ENCODE data around the gene FAM107B.

The FAM107B gene

DNA sequence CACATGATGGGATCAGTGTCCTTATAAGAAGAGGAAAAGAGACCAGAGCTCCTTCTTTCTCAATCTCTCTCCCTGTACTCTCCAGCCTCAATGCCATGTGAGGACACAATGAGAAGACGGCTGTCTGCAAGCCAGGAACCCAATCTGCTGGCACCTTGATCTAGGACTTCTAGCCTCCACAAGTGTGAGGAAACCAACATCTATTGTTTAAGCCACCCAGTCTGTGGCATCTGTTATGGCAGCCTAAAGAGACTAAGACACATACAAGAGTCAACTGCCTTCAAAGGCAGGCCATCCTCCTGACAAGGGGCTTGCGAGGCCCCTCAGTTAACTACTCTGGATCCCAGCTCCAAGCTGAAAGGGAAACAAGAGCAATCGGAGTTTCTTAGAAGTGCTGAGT, 225.7 kb downstream of the FAM107B start (continued):
- TF ChIP-seq PPARA (CRISPR knock-in tag; IDR thresholded peaks at IDR 0.05; ENCODE audit: borderline replicate concordance) (no peak), ZFP3 (CRISPR knock-in tag; IDR thresholded peaks at IDR 0.05) (no peak), ZC3H10 (CRISPR knock-in tag; IDR thresholded peaks at IDR 0.05) (no peak), ZNF70 (CRISPR knock-in tag; IDR thresholded peaks at IDR 0.05) (no peak), SNAI2 (CRISPR knock-in tag; IDR thresholded peaks at IDR 0.05) (no peak), ISL1 (CRISPR knock-in tag; IDR thresholded peaks at IDR 0.05) (no peak), TOX (CRISPR knock-in tag; IDR thresholded peaks at IDR 0.05; ENCODE audit: borderline replicate concordance) (no peak), GLIS3 (CRISPR knock-in tag; IDR thresholded peaks at IDR 0.05) (no peak)

GRCh38 chr10:14548474-14548873, 226.2 kb downstream of the FAM107B start:
- no peak for ATAC-seq
- TF ChIP-seq ARNTL (CRISPR knock-in tag; IDR thresholded peaks at IDR 0.05; ENCODE audit: borderline replicate concordance, low read depth) (no peak), ESRRG (CRISPR knock-in tag; IDR thresholded peaks at IDR 0.05) (no peak), PPARA (CRISPR knock-in tag; IDR thresholded peaks at IDR 0.05; ENCODE audit: borderline replicate concordance) (no peak), CSDC2 (CRISPR knock-in tag; IDR thresholded peaks at IDR 0.05) (no peak), BACH2 (CRISPR knock-in tag; IDR thresholded peaks at IDR 0.05; ENCODE audit: borderline replicate concordance) (no peak), ZFP30 (CRISPR knock-in tag; IDR thresholded peaks at IDR 0.05) (no peak), CSRNP3 (CRISPR knock-in tag; IDR thresholded peaks at IDR 0.05) (no peak), ZNF565 (CRISPR knock-in tag; conservative IDR thresholded peaks at IDR 0.05; ENCODE audit: low read depth) (no peak), ZNF70 (CRISPR knock-in tag; IDR thresholded peaks at IDR 0.05) (no peak), ZC3H10 (CRISPR knock-in tag; IDR thresholded peaks at IDR 0.05) (no peak)

DNA sequence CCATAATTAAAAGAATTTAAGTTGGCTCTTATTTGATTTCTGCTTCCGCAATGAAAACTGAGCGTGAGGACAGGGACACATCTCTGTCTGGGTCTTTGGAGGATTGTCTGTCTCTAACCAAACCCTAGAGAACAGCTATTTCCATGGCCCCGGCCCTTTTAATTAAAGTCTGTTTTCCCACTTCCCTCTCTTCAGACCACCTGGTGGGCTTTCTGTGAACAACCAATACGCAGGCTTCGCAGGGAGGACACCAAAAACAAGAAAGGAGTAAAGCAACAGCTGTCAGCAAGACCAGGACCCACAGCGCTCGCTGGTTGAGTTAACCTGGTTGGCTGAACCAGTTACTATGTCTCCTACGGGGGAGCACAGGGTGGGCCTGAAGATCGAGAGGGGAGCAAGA, 226.9 kb downstream of the FAM107B start:
- ATAC-seq: no peak
- TF ChIP-seq ARNTL (CRISPR knock-in tag; IDR thresholded peaks at IDR 0.05; ENCODE audit: borderline replicate concordance, low read depth) (no peak), OSR1 (CRISPR knock-in tag; IDR thresholded peaks at IDR 0.05) (no peak), ESRRG (CRISPR knock-in tag; IDR thresholded peaks at IDR 0.05) (no peak), BACH2 (CRISPR knock-in tag; IDR thresholded peaks at IDR 0.05; ENCODE audit: borderline replicate concordance) (no peak)

- no peak for TF ChIP-seq PATZ1 (CRISPR knock-in tag; IDR thresholded peaks at IDR 0.05; ENCODE audit: borderline replicate concordance)
- TF ChIP-seq PPARA (CRISPR knock-in tag; IDR thresholded peaks at IDR 0.05; ENCODE audit: borderline replicate concordance): no peak
- no peak for TF ChIP-seq ARNTL (CRISPR knock-in tag; IDR thresholded peaks at IDR 0.05; ENCODE audit: borderline replicate concordance, low read depth)
- no peak for TF ChIP-seq GLIS3 (CRISPR knock-in tag; IDR thresholded peaks at IDR 0.05)
- no peak for TF ChIP-seq ZNF8 (CRISPR knock-in tag; IDR thresholded peaks at IDR 0.05)
- TF ChIP-seq CREB5 (CRISPR knock-in tag; IDR thresholded peaks at IDR 0.05; ENCODE audit: low read depth): no peak
- TF ChIP-seq, protein P1, sequence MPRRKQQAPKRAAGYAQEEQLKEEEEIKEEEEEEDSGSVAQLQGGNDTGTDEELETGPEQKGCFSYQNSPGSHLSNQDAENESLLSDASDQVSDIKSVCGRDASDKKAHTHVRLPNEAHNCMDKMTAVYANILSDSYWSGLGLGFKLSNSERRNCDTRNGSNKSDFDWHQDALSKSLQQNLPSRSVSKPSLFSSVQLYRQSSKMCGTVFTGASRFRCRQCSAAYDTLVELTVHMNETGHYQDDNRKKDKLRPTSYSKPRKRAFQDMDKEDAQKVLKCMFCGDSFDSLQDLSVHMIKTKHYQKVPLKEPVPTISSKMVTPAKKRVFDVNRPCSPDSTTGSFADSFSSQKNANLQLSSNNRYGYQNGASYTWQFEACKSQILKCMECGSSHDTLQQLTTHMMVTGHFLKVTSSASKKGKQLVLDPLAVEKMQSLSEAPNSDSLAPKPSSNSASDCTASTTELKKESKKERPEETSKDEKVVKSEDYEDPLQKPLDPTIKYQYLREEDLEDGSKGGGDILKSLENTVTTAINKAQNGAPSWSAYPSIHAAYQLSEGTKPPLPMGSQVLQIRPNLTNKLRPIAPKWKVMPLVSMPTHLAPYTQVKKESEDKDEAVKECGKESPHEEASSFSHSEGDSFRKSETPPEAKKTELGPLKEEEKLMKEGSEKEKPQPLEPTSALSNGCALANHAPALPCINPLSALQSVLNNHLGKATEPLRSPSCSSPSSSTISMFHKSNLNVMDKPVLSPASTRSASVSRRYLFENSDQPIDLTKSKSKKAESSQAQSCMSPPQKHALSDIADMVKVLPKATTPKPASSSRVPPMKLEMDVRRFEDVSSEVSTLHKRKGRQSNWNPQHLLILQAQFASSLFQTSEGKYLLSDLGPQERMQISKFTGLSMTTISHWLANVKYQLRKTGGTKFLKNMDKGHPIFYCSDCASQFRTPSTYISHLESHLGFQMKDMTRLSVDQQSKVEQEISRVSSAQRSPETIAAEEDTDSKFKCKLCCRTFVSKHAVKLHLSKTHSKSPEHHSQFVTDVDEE (CRISPR knock-in tag; IDR thresholded peaks at IDR 0.05): no peak
- TF ChIP-seq ESRRG (CRISPR knock-in tag; IDR thresholded peaks at IDR 0.05): no peak
- TF ChIP-seq TOX (CRISPR knock-in tag; IDR thresholded peaks at IDR 0.05; ENCODE audit: borderline replicate concordance): no peak
- no peak for TF ChIP-seq TCF4 (CRISPR knock-in tag; IDR thresholded peaks at IDR 0.05; ENCODE audit: borderline replicate concordance)
- no peak for TF ChIP-seq CSRNP3 (CRISPR knock-in tag; IDR thresholded peaks at IDR 0.05)
- no peak for TF ChIP-seq RARB (CRISPR knock-in tag; IDR thresholded peaks at IDR 0.05)
- TF ChIP-seq OSR1 (CRISPR knock-in tag; IDR thresholded peaks at IDR 0.05): no peak
- no peak for TF ChIP-seq ZNF565 (CRISPR knock-in tag; conservative IDR thresholded peaks at IDR 0.05; ENCODE audit: low read depth)
- no peak for TF ChIP-seq ISL1 (CRISPR knock-in tag; IDR thresholded peaks at IDR 0.05)
- TF ChIP-seq SNAI2 (CRISPR knock-in tag; IDR thresholded peaks at IDR 0.05): no peak
- TF ChIP-seq POU6F1 (CRISPR knock-in tag; IDR thresholded peaks at IDR 0.05; ENCODE audit: borderline replicate concordance, low read depth): no peak
- no peak for ATAC-seq
Observed at GRCh38 chr10:14545827-14546226, 228.9 kb downstream of the FAM107B start.

All from SK-N-SH treated with all-trans-retinoic acid at 6 μM for 48 hours (cell line).